GM12892 (cell line): ENCODE results near the gene COL4A4.
A peak's percentile ranks its signal among the peaks of the same experiment; 100 is the strongest.

ENCODE experiments used
- DNase-seq: peaks from one replicate; pipeline ENCODE4 v3.0.0; 2011; ENCODE audit not compliant: insufficient read length
- FAIRE-seq: peaks from 2 replicates; lab custom pipeline; 2011; peaks lifted over from hg19 to GRCh38; lab: Jason Lieb, UNC
- POLR2A ChIP-seq: IDR thresholded peaks from 2 replicates; pipeline ENCODE4 v1.6.1; 2011; ENCODE audit warnings: low read depth, low read length, control low read depth
- POLR2AphosphoS5 ChIP-seq: IDR thresholded peaks from 2 replicates; pipeline ENCODE4 v1.6.1; 2011; ENCODE audit warnings: low read depth, low read length, control low read depth
- TAF1 ChIP-seq: IDR thresholded peaks from 2 replicates; pipeline ENCODE4 v1.6.1; 2011; ENCODE audit warnings: low read depth, mild to moderate bottlenecking, control low read depth, low read length, borderline replicate concordance

COL4A4 gene

DNA sequence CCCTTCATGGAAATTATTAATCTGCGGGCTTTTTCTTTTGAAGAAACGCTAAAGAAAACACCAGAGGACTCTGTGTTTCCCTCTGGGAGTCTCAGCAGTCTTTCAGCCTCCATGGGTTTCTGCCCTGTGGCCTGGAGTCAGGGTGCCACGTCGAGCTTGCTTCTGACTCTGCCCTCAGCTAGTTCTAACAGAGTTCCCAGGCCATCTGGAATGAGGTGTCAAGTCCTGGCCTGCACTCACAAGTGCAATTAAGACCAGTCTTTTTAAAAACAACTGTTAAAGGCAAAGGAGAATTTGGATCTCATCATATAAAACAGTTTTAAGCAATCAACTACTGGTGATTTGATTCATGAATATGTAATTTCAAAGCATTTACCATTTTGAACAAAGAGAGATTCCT, 170.8 kb downstream of the COL4A4 start:
- no peak for DNase-seq
- TF ChIP-seq TAF1, result no peak
- no peak for TF ChIP-seq POLR2AphosphoS5
- TF ChIP-seq POLR2A, result no peak
- no peak for FAIRE-seq

DNA sequence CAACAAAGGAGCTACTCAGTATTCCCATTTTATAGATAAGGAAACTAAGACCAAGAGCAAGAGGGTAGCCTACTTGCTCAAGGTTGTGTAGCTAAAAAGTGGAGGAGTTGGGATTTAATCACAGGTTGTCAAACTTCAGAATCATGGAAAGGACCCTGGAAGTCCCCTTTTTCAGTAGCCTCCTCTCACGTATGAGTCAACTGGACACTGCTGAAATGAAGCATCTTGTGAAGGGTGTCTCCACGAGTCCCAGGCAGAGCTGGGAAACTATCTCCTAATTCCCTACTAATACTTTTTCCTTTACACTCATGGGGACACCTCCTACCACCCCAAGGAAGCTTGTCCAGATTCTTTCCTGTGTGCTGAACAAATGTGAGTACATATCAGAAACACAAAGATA, 172.3 kb downstream of the COL4A4 start:
- no peak for FAIRE-seq
- TF ChIP-seq TAF1, result no peak
- no peak for TF ChIP-seq POLR2AphosphoS5
- no peak for TF ChIP-seq POLR2A
- no peak for DNase-seq

DNA sequence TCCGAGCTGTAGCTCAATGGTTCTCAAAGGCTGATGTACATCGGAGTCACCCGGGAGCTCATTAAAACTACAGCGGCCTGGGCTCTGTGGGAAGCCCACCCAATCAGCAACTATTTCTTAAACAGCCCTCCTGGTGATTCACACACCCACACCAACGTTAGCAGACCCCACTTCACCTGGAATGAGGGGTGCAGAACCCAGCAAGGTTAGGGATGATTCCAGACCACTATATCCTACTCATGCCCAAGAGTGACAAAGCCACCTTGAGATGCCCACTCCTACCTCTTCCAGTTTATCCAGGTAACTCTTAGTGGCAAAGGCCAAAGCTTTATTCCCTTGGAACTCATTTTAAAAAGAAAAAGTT, 178.4 kb downstream of the COL4A4 start:
- DNase-seq, result no peak
- no peak for FAIRE-seq
- TF ChIP-seq TAF1 (no peak), POLR2A (no peak), POLR2AphosphoS5 (no peak)

DNA sequence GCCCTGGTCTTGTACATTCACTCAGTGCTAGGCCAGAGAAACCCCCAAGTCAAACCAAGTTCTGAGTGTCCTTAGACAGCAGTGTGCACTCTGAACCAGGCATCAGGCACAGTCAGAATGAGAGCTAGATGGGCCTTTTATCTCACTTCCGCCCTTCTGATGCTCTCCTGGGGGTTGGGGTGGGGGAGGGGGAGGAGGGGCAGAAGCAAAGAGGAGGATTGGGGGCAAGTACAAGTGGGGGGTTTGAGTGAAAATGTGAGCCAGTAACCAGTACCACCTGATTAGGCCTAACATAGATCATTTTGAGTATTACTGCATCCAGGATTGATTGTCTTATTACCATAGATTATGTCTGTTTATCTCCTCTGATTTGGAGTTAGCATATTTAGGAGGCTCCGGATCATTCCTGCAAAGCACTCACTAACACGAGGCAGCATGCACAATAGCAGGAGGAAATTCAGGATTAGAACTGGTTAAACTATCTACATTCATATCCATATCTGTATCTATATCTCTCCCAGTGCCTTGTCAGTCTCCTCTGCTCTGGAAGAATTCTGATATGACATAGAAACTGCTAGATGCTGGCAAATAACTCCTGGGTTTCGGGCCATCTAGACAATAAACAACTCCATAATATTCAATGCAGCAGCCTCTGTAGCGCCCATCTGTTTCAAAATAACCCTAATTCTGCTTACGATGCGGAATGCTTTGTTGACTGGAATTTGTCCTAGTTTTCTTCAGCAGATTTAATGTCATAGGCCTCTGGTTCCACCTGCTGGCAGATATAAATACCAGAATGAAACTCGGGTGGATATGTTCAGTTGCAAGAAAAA, 179.0 kb downstream of the COL4A4 start:
- FAIRE-seq (peak; percentile 78), DNase-seq (no peak)
- TF ChIP-seq POLR2AphosphoS5 (no peak), POLR2A (no peak), TAF1 (0 out of 2 replicates have a peak, but pooled peaks have one; percentile 50)

DNA sequence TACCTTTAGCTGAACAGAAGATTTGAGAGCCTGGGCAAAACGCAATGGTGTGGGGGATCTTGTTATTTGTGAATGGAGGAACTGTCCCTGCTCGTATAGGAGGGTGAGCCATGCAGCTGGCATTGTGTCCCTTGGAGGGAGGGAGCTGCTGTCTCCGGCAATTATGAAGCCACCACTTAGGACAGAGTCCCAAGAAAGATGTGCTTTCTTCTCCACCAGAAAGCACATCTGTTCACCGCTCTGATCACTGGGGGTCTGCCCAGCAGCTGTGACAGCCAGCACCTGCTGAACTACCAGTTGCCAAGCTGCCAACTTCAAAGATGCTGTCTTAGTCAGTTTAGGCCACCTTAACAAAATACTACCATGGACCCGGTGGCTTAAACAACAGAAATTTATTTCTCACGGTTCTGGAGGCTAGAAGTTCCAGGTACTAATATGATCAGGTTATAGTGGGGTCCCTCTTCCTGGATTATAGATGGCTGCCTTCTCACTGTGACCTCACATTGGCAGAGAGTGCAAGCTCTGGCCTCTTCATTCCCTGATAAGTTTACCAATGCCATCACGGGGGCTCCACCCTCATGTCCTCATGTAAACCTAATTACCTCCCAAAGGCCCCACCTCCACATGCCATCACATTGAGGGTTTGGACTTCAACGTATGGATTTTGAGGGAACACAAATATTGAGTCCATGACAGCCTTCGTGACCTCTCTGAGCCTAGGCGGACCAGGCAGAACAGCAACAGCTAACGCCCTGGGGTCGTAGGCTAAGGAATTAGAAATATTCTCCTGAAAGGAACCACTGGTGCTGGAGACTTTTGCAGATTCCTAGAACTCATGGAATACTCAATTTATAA, 179.9 kb downstream of the COL4A4 start:
- FAIRE-seq (peak; percentile 24), DNase-seq (no peak)
- TF ChIP-seq TAF1 (no peak), POLR2A (no peak), POLR2AphosphoS5 (no peak)

DNA sequence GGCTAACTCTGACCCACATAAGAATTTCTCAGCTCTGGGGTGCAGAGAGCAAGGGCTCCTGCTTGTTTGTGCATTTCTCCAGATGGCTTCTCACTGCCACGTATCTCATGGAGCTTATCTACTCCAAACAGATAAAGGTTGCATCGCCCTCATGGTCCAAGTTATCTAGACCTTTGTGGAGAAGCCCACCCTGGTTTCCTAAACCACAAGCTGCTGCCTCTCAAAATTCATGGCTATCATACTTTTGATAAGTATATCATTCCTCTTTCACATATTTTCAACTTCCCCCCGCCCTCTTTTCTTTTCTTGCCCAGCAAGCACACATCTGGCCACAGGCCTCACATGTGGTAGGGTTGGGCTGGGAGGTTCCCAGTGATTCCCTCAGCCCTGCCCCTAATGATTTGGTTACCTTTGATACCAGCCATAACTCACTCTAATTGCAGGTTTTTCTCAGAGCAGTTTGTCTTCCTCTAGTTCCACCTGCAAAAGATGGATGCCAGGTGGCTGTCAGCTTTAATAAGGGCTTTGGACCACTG, 182.1 kb downstream of the COL4A4 start:
- FAIRE-seq, result no peak
- no peak for TF ChIP-seq POLR2A
- no peak for TF ChIP-seq POLR2AphosphoS5
- no peak for TF ChIP-seq TAF1

DNA sequence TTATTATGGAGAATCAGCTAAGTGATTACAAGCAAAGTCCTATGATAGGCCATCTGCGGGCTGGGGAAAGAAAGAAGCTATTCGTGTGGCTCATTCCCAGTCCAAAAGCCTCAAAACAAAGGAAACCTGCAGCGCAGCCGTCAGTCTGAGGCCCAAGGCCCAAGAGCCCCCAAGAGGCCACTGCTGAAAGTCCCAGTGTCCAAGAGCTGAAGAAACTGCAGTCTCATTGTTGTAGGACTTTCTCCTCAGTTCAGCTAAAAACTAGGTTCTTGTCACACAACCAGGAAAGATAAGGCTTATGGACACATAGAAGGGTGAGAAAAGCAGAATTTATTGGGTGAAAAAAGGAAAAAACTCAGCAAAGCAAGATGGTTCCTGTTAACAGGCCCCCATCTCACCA, 185.0 kb downstream of the COL4A4 start:
- no peak for FAIRE-seq
- no peak for TF ChIP-seq POLR2A
- TF ChIP-seq POLR2AphosphoS5, result no peak
- no peak for TF ChIP-seq TAF1
- DNase-seq, result no peak

More for the DNA sequence above, 182.1 kb downstream of the COL4A4 start:
- DNase-seq, result no peak

DNA sequence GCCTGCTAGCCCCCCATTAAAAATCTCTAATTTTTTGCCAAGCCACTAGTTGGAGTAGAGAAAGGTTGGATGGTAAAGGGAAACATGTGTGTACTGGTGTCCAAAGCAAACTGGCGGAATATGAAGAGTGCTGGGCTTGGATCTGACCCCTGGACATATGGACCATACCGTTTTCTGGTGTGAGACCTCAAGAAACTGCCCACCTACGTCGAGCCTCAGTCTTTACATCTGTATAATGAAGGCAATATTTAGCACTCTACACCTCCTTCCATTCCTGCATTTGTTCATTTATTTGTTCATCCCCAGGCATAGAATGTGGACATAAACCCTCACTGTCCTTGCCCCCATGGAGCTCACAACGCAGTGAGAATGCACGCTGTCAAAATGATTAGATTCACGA, 185.7 kb downstream of the COL4A4 start:
- TF ChIP-seq POLR2A (no peak), TAF1 (no peak), POLR2AphosphoS5 (no peak)
- no peak for DNase-seq
- no peak for FAIRE-seq

DNA sequence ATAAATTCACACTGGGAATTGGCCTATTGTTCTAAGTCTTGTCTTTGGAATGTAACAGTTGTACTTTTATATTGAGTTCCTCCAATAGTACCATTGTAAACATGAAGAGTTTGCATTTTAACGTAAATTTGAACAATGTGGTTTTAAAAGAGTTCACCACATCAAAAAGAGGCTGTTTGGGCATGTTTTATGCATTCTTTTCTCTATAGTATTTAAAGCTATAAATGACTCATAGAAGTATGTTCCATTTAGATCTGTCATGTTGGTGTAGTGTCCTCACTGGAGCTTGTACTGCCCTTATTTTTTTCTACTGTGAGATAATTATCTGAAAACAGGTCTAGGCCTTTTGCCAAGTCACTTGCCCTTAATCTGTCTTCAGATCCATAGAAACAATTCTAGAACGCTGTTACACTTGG, 186.2 kb downstream of the COL4A4 start:
- no peak for DNase-seq
- no peak for FAIRE-seq
- no peak for TF ChIP-seq POLR2AphosphoS5
- TF ChIP-seq POLR2A, result no peak
- TF ChIP-seq TAF1, result no peak

DNA sequence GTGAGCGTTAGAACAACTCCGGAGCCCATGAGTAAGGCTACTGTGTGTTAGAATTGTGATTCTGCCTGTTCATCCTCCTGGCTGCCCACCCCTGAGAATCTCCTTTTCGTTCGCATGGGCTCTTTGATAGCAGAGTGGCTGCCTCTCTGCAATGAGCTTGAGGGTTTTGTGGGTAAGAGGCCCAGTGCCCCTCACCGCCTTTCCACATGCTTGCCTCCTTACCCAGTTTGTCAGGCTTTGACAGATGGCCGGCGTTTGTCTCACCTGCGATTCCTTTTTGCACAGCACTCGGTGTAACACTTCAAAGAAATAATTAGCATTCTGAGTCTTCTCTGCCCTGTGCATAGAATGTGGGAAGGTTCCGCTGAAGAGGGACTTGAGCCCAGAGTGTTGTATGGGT, 190.2 kb downstream of the COL4A4 start:
- FAIRE-seq, result no peak
- no peak for TF ChIP-seq POLR2A
- TF ChIP-seq POLR2AphosphoS5, result no peak
- TF ChIP-seq TAF1, result no peak
- DNase-seq, result no peak

DNA sequence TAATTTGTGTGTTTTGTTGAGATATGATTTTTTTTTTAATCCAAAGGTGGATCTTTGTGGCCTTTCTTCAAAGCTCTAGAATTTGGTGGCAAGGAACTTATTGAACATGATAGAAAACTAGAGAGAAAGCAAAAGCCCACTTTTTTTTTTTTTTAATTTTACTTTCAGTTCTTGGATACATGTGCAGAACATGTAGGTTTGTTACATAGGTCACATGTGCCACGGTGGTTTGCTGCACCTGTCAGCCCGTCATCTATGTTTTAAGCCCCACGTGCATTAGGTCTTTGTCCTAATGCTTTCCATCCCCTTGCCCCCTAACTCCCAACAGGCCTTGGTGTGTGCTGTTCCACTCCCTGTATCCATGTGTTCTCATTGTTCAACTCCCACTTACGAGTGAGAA, 192.2 kb downstream of the COL4A4 start:
- FAIRE-seq (peak; percentile 84), DNase-seq (no peak)
- TF ChIP-seq TAF1 (no peak), POLR2AphosphoS5 (no peak), POLR2A (no peak)

DNA sequence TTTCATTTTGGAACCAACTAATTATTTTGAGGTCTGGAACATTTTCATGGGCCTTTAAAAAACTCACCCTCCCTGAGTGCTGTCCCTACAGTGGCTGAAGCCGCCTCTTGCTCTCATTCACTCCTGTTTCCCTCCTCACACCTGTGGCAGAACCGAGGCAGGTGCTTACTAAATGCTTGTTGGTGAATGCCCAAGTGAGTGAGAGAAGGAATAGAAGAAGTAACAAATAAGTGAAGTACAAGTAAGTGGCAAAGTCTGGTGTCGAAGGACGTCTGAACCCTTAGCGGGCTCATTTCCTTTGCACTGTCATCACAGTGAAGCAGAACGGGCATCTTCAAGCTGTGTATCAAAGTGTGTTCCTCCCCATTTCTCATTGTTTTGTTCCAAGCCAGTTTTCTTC, 192.9 kb downstream of the COL4A4 start:
- DNase-seq (no peak), FAIRE-seq (peak; percentile 89)
- no peak for TF ChIP-seq POLR2AphosphoS5
- TF ChIP-seq TAF1, result no peak
- no peak for TF ChIP-seq POLR2A

DNA sequence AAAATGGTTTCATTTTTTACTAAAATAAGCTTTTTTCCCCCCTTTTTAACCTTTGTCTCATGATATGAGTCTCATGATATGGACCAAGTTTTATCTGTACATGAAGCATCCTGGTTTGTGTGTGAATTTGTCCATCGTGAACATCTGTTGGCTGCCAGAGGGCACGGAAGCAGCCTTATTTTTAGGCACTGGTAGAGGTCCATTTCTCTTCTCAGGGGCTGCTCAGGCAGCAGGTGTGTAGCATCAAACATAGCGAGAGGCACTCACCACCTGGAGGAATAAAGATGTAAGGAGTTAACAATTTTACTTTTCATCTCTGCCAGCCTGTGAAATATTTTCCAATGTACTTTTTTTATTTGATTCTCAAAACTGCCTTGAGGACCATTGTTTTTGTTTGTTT, 193.6 kb downstream of the COL4A4 start:
- no peak for FAIRE-seq
- TF ChIP-seq POLR2AphosphoS5 (no peak), TAF1 (no peak), POLR2A (no peak)
- DNase-seq, result no peak
